Upper lobe of right lung (tissue), 1 donor: Measurements from ENCODE around the gene PGGT1B. TPM values are rescaled to one million over a fixed set of nuclear protein-coding genes. Genes with fewer than 3 reads are reported as not detected.
A peak's percentile ranks its signal among the peaks of the same experiment; 100 is the strongest.

Experiments
- ATAC-seq: fragments of 200-7000 bp; cut with Tn5 transposase; one replicate; pipeline ENCODE4 v1.9.1; 2020; ENCODE audit warnings: mild to moderate bottlenecking, moderate library complexity
- DNase-seq: peaks from one replicate; pipeline ENCODE4 v3.0.0-alpha.2; 2020
- H3K27ac ChIP-seq: fragments of 200-600 bp; one replicate; pipeline ENCODE4 v1.8.0; 2022
- H3K27me3 ChIP-seq: fragments of 200-600 bp; one replicate; pipeline ENCODE4 v1.8.0; 2022; ENCODE audit warnings: mild to moderate bottlenecking
- H3K36me3 ChIP-seq: fragments of 200-600 bp; one replicate; pipeline ENCODE4 v1.8.0; 2022
- H3K4me1 ChIP-seq: fragments of 200-600 bp; one replicate; pipeline ENCODE4 v1.8.0; 2022
- H3K4me3 ChIP-seq: fragments of 200-600 bp; one replicate; pipeline ENCODE4 v1.8.0; 2022; ENCODE audit warnings: mild to moderate bottlenecking
- H3K9me3 ChIP-seq: fragments of 200-600 bp; one replicate; pipeline ENCODE4 v1.8.0; 2022
- CTCF ChIP-seq: fragments of 200-600 bp; IDR thresholded peaks from one replicate; pipeline ENCODE4 v1.8.0; 2022; ENCODE audit warnings: antibody characterized with exemption
- intact Hi-C: fragments of 100-400 bp; cut with DNase I; formaldehyde crosslinking; loops from one replicate; pipeline ENCODE4 v1.11.0; 2022
- total RNA-seq: library from RNA; stranded (reverse); fragmentation: NEBNext Ultra II Directional; extraction: Animal tissue kit (Norgen Biotek cat#: 25700); gene quantifications from one replicate; pipeline ENCODE4 v1.2.1, GENCODE V29; 2021
- donor health status: DM: no; HTN: yes; CAD: no; lungs with severe emphysema.

PGGT1B gene
- total RNA-seq, 1 donor from 2014 or later: 40.0 TPM

GRCh38 chr5:115271295-115272050, 8.8 kb upstream of the PGGT1B start:
- no peak for DNase-seq
- no peak for TF ChIP-seq CTCF
- no peak overlapping the region for H3K27ac ChIP-seq
- no peak for ATAC-seq
- intact Hi-C loops: no loop called here
- H3K9me3 ChIP-seq: no peaks in the 10 kb centered on the region
- peaks cover 13% of the 10 kb centered on the region for H3K36me3 ChIP-seq
- H3K27me3 ChIP-seq: no peaks in the 10 kb centered on the region
- no peaks in the 10 kb centered on the region for H3K4me1 ChIP-seq
- no peak overlapping the region for H3K4me3 ChIP-seq

- DNase-seq: no peak
- no peaks in the 10 kb centered on the region for H3K27me3 ChIP-seq
- H3K4me1 ChIP-seq: peaks cover 5% of the 10 kb centered on the region
- intact Hi-C loops: no loop called here
- peaks cover 13% of the 10 kb centered on the region for H3K36me3 ChIP-seq
- no peaks in the 10 kb centered on the region for H3K9me3 ChIP-seq
- no peak overlapping the region for H3K4me3 ChIP-seq
- no peak overlapping the region for H3K27ac ChIP-seq
- TF ChIP-seq CTCF: no peak
- ATAC-seq: no peak
Observed at GRCh38 chr5:115267617-115268016, 4.9 kb upstream of the PGGT1B start.

- H3K9me3 ChIP-seq: no peaks in the 10 kb centered on the region
- no peak overlapping the region for H3K27ac ChIP-seq
- DNase-seq (no peak), ATAC-seq (no peak)
- no peaks in the 10 kb centered on the region for H3K27me3 ChIP-seq
- intact Hi-C loops: no loop called here
- no peak overlapping the region for H3K4me3 ChIP-seq
- TF ChIP-seq CTCF: no peak
- H3K36me3 ChIP-seq: peaks cover 13% of the 10 kb centered on the region
- peaks cover 22% of the 10 kb centered on the region for H3K4me1 ChIP-seq
Observed at GRCh38 chr5:115265220-115265619, 2.5 kb upstream of the PGGT1B start.

GRCh38 chr5:115264786-115265185, 2.1 kb upstream of the PGGT1B start:
- H3K36me3 ChIP-seq: peaks cover 13% of the 10 kb centered on the region
- H3K27ac ChIP-seq: no peak overlapping the region
- no peaks in the 10 kb centered on the region for H3K9me3 ChIP-seq
- ATAC-seq (no peak), DNase-seq (no peak)
- no peak overlapping the region for H3K4me3 ChIP-seq
- H3K27me3 ChIP-seq: no peaks in the 10 kb centered on the region
- no peak for TF ChIP-seq CTCF
- intact Hi-C loops: no loop called here
- H3K4me1 ChIP-seq: peaks cover 26% of the 10 kb centered on the region

- no peaks in the 10 kb centered on the region for H3K27me3 ChIP-seq
- no peak for ATAC-seq
- H3K27ac ChIP-seq: peak overlapping the region; percentile 93
- DNase-seq: no peak
- TF ChIP-seq CTCF: no peak
- peak overlapping the region; percentile 86 for H3K4me3 ChIP-seq
- H3K4me1 ChIP-seq: peaks cover 26% of the 10 kb centered on the region
- intact Hi-C loops: no loop called here
- peaks cover 7% of the 10 kb centered on the region for H3K36me3 ChIP-seq
- no peaks in the 10 kb centered on the region for H3K9me3 ChIP-seq
Observed at GRCh38 chr5:115263078-115263380, 352 bp upstream of the PGGT1B start.

GRCh38 chr5:115262011-115262320, 711 bp downstream of the PGGT1B start:
- intact Hi-C loops: no loop called here
- no peaks in the 10 kb centered on the region for H3K36me3 ChIP-seq
- DNase-seq (no peak), ATAC-seq (peak; percentile 45)
- H3K27me3 ChIP-seq: no peaks in the 10 kb centered on the region
- H3K4me3 ChIP-seq: peak overlapping the region; percentile 86
- TF ChIP-seq CTCF: no peak
- peak overlapping the region; percentile 93 for H3K27ac ChIP-seq
- peaks cover 26% of the 10 kb centered on the region for H3K4me1 ChIP-seq
- no peaks in the 10 kb centered on the region for H3K9me3 ChIP-seq
